HG03139 (cell line): ENCODE data around the gene DNAJC18.

Experiments used
- ATAC-seq: cut with Tn5 transposase; IDR thresholded peaks from one replicate; pipeline ENCODE4 v1.9.1; 2021; ENCODE audit not compliant: unreplicated experiment

Gene DNAJC18

DNA sequence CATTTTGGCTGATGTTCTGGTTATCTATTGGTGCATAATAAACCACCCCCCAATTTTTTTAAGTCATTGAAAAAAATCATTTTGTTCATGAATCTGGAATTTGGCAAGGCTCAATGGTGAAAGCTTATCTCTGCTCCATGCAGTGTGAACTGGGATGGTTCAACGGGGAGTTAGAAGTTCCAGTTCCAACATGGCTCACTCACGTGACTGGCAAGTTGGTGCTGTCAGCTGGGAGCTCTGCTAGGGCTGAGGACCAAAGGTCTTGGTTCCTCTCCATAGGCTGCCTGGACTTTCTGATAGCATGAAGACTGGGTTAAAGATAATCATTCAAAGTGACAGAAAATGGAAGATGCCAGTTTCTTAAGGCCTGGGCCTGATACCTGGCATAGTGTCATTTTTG lies 32.4 kb downstream of the DNAJC18 start:
- no peak for ATAC-seq

DNA sequence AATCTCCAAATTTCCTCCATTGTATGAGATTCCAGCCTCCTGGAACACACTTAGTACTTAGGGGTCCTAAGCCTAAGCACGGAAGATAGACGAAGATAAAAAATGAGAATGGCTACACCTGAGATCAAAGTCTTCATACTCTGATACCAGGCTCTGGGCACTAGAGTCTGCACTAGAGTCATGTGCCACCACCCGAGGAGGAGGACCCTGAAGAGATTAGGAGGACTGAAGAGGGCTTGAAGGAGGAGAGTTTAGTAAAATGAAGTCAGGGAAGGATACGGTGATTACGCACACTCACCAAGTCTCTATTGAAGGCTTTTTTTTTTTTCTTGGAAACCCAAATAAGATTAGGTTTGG lies 34.9 kb downstream of the DNAJC18 start:
- no peak for ATAC-seq

DNA sequence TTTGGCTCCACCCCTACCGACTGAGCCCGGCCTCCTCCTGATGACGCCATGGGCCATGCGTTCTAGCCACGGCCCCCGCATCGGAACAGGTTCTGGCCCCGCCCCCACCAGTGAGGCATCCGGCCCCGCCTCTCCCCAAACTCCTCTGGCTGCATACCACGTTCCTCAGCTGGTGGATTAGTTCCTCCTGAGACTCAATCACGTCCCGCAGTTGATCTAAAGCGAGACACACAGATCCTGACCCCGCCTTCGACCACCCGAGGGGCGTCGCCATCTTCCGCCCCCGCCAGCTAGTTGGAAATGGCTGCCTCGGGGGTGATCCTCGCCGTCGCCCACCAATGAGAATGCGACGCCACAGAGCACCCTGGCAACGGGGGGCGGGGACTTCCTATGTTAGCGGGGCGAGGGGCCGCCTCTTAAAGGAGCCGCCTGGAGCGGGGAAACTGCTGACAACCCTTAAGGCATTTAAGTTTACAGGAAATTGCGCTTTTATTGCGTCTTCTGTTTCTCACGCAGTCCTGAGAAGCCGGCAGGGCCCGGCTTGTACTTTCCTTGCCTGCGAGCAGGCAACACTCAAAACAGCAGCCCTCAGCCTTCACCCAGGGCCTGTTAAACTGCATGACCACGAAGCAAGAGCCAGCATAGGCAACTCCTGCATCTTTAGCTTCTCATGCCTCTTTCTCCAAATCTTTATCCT lies 35.4 kb downstream of the DNAJC18 start, which contains the start of gene SPATA24:
SPATA24 (minus strand) TSS at position 303 of the 697 bp plus-strand sequence; CDS start at position 274, 29 bp downstream.
- peak; percentile 79 for ATAC-seq

DNA sequence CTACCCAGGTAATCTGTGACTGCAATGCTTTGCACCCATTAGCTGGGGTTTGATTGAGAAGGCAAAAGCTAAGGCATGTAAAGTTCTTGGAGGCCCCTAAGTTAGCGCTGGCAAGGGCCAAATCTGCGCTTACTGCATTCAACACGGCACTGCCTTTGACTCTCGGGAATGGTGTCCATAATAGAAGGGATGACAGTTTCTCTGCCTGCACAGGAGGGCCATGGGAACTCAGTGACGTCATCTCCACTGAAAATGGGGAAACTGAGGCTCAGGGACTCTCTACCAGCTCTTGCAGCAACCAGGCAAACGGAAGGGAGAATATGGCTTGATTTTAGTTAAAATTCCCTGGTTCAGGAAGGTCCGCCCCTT lies 35.9 kb downstream of the DNAJC18 start:
- no peak for ATAC-seq

DNA sequence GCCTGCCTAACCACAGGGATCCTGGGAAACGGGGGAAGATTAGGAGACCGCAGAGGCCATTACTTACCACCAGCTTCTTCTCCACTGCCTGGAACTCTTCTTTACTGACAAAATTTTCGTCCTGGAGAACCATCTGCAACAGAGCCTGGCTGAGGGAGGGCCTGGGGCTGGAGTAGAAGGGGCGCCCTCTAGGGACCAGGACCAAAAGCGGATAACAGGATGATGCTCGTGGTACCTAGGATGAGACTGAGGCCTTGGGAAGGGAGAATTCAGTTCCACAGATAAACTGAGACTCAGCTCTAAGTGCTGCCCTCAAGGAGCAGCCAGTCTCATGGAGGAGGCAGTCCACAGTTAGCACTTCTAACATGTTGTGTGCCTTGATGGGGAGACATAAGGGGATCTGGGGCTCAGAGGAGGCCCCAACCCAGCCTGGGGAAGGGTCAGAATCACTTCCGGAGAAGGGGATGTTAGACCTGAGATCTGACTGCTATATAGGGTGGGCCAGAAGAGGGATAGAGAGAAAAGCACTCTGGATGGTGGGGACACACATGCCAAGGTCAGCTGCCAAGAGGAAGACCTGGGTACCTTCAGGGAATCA lies 36.7 kb downstream of the DNAJC18 start:
- ATAC-seq = no peak

DNA sequence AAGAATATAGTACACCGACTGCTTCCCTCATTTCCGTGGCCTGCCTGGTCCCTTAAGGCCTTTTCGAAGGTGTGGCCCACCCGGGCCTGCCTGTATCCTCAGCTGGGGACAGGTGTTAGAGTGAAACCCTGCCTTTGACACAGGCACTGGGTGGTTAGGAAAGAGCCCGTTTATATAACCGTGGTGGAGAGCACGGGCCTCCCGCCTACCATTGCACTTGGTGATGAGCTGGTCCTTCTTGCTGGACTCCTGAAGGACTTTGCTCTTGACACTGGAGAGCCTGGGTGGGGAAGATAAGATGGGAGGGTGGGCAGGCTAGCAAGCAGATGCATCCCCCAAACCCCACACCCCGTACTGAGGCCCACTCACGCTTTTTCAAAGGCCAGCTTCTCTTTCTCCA lies 37.8 kb downstream of the DNAJC18 start:
- ATAC-seq = no peak

DNA sequence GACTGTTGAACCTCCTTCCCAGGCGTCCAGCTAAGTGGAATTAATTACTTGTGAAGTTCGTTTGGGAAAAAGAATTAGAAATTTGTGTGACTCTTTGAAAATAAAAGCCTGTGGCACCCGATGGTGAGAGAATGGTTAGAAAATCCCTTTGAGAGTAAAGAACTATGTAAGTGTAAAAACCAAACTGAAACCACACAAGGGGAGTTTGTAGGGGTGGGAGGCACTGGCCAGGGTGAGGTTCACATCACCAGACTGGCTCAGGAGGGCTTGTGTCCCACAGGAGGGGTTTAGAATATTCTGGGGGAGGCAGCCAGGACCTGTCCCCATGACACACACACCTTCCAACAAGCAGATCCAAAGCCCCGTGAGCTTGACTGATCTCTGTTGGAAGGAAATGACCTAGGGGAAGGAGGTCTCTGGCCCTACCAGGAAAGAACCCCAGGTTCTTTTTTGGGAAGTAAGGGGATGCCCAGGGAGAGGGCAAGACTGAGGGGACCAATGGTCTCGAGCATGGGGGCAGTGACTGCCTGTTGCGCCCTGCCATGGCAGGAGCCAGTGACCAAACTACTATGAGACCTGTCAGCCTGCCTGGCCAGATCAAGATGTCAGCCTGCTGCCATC lies 39.7 kb downstream of the DNAJC18 start:
- no peak for ATAC-seq

DNA sequence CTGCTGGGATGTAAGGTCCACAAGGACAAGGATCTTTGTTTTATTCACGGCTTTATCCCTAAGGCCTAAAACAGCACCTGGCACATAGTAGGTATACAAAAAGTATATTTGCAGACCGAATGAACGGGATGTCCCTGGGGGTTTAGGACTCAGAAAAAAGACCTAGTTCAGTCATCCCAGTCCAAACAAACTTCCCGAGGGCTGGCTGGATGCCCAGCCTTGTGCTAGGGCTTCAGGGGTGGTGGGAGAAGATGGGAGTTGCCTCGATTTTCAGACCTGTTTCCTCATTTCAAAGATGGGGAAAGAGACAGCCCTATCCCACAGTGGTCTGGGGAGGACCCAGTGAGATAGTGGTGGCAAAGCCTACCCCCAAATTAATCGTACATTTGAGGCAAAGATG lies 41.4 kb downstream of the DNAJC18 start:
- no peak for ATAC-seq

DNA sequence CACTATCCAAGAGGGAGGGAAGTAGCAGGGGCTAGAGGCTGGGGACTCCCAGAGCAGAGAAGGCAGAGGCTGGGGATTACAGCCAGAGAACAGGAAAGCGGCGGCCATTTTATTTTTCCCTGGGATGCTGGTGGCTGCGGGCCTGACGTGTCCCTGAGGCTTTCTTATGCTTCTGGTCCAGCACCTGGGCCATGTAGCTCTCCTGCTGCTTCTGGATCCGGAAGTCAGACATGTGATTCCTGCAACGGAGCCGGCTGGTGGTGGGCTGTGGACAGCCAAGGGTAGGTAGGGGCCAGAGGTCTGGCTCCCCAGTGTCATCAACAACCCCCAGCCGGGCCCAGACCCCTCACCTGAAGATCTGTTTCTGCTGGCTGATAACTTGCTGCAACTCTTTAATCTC lies 42.6 kb downstream of the DNAJC18 start:
- no peak for ATAC-seq

DNA sequence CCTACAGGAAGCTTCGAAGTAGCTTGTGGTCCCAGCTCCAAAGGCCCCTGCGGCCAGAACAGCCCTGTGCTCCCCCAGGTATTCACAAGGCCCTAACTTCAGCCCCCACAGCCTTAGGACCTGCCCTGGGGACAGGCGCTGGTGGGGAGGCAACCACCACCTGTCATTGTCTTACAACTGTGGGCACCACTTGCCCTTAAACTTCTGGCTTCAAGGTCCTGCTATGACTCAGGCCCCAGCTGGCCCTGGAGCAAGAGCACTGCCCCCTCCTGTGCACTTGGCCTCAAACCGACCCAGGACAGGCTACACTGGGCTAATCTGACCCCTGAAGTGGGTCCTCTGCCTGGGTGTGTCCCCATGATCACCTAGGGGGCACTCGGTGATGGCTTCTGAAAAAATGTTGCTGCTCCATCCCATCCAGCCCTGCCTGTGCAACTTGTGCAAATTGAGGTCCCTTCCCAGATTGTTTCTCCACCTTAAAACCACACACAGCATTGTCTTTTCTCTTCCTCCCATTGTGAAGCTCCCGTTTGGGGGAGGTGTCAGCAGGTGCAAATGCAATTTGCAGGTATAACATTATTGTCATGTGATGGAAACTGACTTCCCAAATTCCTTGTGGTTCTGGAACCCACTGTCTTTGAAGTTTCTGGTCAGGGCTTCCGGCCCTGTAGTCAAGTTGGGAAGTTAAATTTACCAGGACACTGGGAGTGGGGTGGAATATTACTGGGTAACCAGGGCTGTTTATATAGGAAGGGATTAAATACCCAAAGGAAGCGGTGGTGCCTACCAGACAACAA lies 43.3 kb downstream of the DNAJC18 start:
- ATAC-seq = no peak

DNA sequence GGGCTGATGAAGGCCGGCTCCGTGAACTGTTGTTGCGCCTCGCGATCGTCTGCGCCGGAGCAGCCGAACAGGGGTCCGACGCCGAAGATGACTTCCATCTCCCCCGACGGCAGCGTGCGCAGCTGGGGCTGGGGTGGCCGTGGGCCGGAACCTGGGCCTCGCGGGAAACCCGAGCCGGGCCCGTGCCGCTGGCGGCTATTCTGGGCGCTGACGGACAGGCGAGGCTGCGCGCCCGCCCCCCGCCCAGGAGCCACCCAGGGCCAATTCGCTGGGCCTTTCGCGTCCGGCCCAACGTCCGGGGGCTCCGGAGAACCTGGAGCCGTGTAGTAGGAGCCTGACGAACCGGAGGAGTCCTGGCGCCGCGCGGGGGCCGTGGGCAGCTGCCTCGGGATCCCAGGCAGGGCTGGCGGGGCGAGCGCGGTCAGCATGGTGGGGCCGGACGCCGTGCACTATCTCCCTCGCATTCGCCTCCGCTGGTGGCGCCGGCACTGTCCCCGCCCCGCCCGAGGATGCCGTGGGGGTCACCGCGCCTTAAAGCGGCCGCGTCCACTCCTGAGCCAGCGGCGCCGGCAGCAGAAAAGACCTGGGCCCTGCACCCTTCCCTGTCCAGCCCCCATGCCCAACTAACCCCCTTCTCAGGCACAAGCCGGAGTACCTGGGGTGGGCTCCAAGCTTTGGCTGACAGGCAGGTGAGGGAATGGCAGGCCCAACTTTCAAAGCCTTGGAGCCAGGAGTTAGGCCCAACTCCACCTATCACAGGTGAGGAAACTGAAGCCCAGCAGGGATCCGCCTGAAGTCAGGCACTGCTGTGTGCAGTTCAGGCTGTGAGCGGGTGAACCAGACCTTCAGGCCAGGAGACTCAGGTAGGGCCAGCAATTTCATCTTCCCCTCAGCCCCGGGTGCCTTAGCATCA lies 44.4 kb downstream of the DNAJC18 start, which contains the start of gene PROB1:
PROB1 (minus strand) TSS at position 451 of the 913 bp plus-strand sequence; CDS start at position 428, 23 bp downstream.
- no peak for ATAC-seq

DNA sequence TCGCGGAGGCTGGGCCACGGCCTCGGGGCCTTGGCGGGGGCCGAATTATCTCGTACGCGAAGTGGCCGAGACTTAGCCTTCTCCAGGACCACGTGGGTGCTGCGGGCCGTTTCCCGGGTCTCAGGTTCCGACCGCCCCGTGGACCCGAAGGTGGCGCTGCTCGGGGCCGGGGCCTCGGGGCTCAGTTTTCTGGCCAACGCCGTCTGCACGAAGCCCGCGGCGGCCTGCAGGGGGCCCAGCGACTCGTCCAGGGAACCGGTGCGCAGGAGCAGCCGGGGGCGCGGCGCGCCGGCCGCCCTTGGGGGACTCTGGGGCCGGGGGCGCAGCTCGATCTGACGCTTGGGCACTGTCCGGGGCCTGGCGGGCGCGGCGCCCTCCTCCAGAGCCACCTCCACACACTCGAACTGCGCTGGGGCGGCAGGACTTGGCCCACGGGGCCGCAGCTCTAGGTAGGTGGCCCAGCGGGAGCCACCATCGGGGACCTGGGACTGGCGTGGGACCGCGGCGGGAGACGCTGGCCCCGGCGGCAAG lies 45.1 kb downstream of the DNAJC18 start:
- ATAC-seq = no peak

DNA sequence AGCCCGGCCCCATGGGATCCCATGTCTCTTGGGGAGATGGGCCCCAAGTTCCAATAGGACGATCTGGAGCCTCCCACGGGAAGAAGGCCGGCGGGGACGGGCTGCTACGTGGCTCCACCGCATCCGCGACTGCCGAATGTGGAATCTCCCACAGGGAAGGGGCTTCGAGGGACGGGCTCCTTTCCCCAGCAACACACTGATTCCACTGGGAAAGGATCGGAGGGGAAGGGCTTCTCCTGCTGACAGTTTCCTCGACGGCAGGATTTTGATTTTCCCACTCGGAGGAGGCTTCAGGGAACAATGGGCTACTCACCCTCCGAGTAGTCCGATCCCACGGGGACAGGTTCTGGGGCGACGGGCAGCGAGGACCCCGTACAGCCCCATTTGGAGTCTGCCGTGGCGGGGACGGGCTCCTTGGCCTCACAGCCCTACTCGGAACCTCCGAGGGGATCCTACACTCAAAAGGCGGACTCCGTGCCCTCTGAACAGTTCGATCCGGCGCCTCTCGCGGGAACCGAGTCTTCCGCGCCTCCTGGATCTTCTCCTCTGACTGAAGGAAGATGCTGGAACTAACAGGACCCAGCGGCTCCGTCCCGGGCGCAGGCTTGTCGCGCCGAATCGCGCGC lies 45.7 kb downstream of the DNAJC18 start:
- no peak for ATAC-seq

DNA sequence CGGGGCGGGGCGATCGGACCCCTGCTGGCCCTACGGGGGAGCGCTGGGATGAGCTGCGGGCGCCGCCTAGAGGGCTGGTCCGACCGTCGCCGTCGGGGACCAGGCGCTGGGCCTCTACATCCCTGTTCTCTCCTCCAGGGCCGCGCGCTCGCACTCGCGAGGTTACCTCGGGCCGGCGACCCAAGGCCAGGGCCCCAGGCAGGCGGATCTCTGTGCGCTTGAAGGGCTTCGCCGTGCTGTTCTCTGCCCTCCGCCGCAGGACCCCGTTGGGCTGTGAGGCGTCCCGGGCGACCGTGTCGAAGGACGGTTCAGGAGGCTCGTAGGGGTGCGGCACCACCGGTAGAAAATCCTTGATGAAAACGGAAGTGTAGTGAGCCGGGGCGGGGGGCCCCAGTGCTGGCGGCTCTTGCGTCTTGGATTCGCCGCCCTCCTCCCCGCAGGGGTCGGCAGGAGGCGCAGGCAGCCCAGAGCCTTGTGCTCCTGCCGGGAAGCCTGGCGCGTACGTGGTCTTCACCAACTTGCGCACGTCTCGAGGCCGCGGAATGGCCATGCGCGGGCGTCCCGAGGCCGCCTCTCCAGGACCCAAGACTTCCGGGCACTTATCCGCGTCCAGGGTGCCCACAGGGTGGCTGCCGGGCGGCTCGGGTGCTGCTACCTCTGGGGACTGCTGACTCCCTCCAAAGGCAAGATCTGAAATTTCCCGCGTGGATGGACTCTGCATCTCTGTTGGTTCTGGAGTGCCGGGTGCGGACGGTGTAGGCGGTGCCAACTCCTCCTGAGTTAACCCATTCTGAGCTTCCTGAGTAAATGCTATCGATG lies 46.4 kb downstream of the DNAJC18 start:
- ATAC-seq = peak; percentile 40

DNA sequence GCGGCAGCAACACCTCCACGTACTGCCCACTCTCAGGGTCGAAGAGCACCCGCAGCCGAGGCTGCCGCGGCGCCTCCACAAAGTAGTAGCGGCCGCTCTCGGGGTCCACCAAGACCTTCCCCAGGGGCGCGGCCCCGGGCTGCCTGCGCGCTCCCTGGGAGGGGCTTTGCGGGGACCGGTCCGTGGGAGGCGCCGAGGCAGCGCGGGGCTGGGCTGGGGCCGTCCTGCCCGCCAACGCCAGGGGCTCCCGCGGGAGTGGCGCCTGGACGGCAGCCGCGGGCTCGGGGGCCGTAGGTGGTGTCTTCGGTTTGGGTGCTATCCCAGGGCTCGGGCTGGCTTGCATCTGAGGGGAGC lies 47.0 kb downstream of the DNAJC18 start:
- no peak for ATAC-seq

DNA sequence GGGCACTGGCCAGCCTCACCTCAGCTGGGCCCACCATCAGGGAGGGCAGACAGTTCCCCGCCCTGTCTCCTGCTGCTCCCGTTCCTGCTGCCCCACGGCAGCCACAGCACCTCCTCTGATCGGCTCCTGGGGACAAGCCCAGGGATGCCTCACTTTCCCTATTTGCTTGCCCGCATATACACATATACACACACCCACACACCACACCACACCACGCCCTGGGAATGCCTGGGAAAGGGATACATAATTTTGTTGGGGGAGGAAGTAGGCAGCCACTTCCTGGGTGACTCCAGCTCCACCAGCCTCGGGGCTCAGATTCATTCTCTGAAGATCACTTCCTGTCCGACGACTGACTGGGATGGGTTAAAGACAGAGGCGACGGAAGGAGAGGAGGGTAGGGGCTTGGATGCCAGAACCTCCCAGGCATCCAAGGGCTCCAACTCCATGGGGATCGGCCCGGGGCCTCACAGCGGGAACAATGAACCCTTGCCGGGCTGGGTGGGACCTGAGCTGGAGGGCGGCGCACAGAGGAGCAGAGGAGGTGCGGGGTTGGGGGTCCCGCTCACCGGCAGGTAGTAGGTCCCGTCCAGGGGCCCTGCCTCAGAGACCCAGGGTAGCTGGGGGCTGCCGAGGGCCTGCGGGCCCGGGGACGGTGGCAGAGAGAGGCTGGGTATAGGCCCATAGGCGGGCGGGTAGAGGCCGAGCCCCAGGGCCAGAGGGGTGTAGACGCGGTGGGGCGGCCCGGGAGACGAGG lies 47.6 kb downstream of the DNAJC18 start:
- no peak for ATAC-seq

DNA sequence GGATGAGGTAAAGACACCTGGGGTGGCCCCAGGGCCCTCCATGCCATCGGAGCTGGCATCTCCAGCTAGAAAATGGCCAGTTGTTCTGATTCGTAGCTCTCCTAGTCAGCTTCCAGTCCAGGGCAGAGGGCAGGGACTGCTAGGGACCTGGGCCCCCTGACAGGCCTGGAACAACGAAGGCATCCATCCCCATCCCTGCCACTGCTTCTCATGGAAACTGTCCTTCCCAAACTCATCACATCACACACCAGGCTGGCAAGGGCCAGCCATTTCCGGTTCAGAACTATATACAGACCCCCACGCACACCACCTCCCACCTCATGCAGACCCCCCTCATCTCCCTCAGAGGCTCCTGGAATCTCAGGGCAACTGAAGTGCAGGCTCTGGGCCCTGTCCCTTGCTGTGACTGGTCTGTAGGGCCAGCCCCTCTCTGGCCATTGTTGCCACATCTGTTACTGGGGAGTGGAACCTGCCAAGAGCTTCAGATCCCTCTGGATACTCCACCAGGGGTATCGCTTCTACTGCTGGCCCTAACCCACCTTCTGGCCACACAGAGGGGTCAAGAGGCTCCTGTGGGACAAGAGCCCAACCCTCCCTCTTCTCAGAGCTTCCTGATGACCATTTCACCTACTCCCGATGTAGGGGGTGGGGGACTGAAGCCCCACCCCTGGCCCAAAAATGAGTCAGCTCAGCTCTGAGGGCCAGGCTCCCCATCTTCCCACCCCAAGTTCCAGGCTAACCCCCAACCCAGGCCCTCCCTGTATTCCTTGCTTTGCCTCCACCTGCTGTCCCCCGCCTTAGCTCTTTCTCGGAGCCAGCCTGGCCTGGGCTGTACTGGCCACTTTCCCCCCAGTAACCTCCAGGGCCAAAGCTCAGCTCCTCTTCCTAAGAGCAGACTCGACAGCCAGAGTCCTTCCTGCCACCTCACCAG lies 48.4 kb downstream of the DNAJC18 start:
- no peak for ATAC-seq
